Gastroesophageal sphincter (tissue), 4 donors: ENCODE measurements around the gene B3GNT9. TPM values are rescaled to one million over a fixed set of nuclear protein-coding genes. Genes with fewer than 3 reads are reported as not detected.

Source experiments
- ATAC-seq: fragments of 150-250 bp; one replicate; pipeline ENCODE4 v1.9.1; 2016; ENCODE audit warnings: mild to moderate bottlenecking, moderate library complexity
- H3K27ac ChIP-seq, 4 donors: fragments of 200-600 bp; sonication (generic) in 3 of 4; 1 replicate in 3 of 4; 2 replicates in 1 of 4; pipeline ENCODE4 v1.5.1; 2016 to 2019
- H3K27me3 ChIP-seq: fragments of 200-600 bp; sonication (generic); one replicate; pipeline ENCODE4 v1.5.1; 2019
- H3K36me3 ChIP-seq, 2 donors: fragments of 200-600 bp; sonication (generic); one replicate each; pipeline ENCODE4 v1.5.1; 2019; ENCODE audit warnings: control low read depth in 1 of 2
- H3K4me1 ChIP-seq, 3 donors: fragments of 200-600 bp; sonication (generic); 1 replicate in 2 of 3; 2 replicates in 1 of 3; pipeline ENCODE4 v1.5.1; 2016 to 2019; ENCODE audit warnings: control low read depth in 2 of 3
- H3K4me3 ChIP-seq, 2 donors: fragments of 200-600 bp; sonication (generic); one replicate each; pipeline ENCODE4 v1.5.1; 2019; ENCODE audit warnings: mild to moderate bottlenecking in 1 of 2, moderate library complexity in 1 of 2
- H3K9me3 ChIP-seq, 3 donors: fragments of 200-600 bp; sonication (generic); one replicate each; pipeline ENCODE4 v1.5.1; 2017 to 2019; ENCODE audit warnings: control low read depth in 2 of 3
- CTCF ChIP-seq, 4 experiments: fragments of 200-600 bp in 2 of 4; fragments of 450-650 bp in 2 of 4; sonication (generic) in 1 of 4; IDR thresholded peaks; one replicate each; pipeline ENCODE4 v1.5.1; 2017 to 2019; ENCODE audit warnings: antibody characterized with exemption in 4 of 4, mild to moderate bottlenecking in 2 of 4, moderate library complexity in 2 of 4
- EP300 ChIP-seq: sonication (generic); formaldehyde crosslinking; IDR thresholded peaks from one replicate; pipeline ENCODE4 v1.6.1; 2017; ENCODE audit warnings: antibody characterized with exemption, mild to moderate bottlenecking
- POLR2A ChIP-seq, 2 donors: fragments of 450-650 bp; IDR thresholded peaks; one replicate each; pipeline ENCODE4 v1.6.1; 2017; ENCODE audit warnings: antibody characterized with exemption in 2 of 2, mild to moderate bottlenecking in 2 of 2, moderate library complexity in 1 of 2
- POLR2AphosphoS5 ChIP-seq: sonication (generic); formaldehyde crosslinking; IDR thresholded peaks from one replicate; pipeline ENCODE4 v1.6.1; 2017; ENCODE audit warnings: antibody characterized with exemption
- WGBS, 2 donors: methylation state at CpG; one replicate each; pipeline ENCODE4 v1.1.5; 2018; ENCODE audit warnings: low coverage in 1 of 2; 5-methylcytosine and 5-hydroxymethylcytosine counted together
- total RNA-seq, 4 donors: library from RNA; depleted of rRNA; stranded (reverse); fragments of >200 nt; gene quantifications; one replicate each; pipeline ENCODE4 v1.1.0, GENCODE V29; 2016

Gene B3GNT9
- total RNA-seq, 4 donors from 2014 or later, result 16.3 to 33.6 (median 23.1) TPM

DNA sequence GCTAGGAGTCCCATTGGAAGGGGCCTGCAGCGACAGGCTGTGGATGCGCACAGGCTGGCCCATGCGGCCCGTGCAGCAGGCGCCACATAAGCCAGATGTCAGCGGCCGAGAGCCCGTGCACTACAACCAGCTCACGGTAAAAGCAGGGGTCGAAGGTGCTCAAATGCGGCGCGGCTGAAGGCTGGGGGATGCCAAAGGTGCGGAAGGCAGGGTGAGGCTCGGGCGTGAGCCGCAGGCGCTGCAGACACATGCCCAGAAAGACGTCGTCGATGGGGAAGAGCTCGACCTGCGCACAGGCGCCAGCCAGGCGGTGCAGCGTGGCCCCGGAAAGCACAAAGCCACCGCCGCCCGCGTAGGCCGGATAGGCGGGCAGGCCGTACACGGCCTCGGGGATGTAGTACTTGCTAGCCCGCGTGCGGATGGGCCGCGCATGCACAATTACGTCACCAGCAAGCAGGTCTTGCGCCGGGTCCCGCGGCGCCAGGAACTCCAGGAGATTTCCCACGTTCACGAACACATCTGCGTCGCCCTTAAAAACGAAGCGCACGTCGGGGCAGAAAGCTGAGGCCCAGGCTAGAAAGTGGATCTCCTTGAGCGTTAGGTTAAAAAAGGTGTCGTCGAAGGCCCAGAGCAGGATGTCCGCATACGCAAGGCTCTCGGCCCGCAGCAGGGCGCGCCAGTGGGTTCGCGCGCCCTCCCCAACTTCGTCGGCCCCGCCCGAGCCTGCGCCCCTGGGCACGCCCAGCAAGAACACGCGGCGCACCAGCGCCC, 1.3 kb downstream of the B3GNT9 start:
- 69 to 80% methylated on average over 3 to 15 of the region's 77 CpGs for WGBS, 2 donors
- TF ChIP-seq CTCF (IDR thresholded peaks at IDR 0.05), result no peak
- TF ChIP-seq POLR2AphosphoS5, result no peak
- no peak for TF ChIP-seq EP300
- TF ChIP-seq POLR2A (IDR thresholded peaks at IDR 0.05), result no peak
- Histone ChIP-seq H3K9me3 (no peaks in the 10 kb centered on the region), H3K4me1 (peaks cover 0 to 34% (median 10%) of the 10 kb centered on the region in 3 donors), H3K27me3 (no peaks in the 10 kb centered on the region), H3K4me3 (peak overlapping the region in 1 of 2 donors; percentile 80), H3K36me3 (peaks cover 0 to 52% of the 10 kb centered on the region in 2 donors), H3K27ac (peak overlapping the region in 3 of 4 donors; percentile 92 to 95 (median 93))
- ATAC-seq, result no peak

GRCh38 chr16:67148656-67149275, 2.0 kb downstream of the B3GNT9 start:
- no peaks in the 10 kb centered on the region for H3K9me3 ChIP-seq
- no peak overlapping the region for H3K27ac ChIP-seq
- TF ChIP-seq EP300 (no peak), POLR2AphosphoS5 (no peak), POLR2A (IDR thresholded peaks at IDR 0.05) (no peak), CTCF (IDR thresholded peaks at IDR 0.05) (no peak)
- no peak overlapping the region for H3K4me3 ChIP-seq
- peaks cover 0 to 59% of the 10 kb centered on the region in 2 donors for H3K36me3 ChIP-seq
- no peak for ATAC-seq
- peaks cover 0 to 32% (median 10%) of the 10 kb centered on the region in 3 donors for H3K4me1 ChIP-seq
- H3K27me3 ChIP-seq, result no peaks in the 10 kb centered on the region
- WGBS, 2 donors, result 60 to 94% methylated on average over 1 to 3 of the region's 11 CpGs

DNA sequence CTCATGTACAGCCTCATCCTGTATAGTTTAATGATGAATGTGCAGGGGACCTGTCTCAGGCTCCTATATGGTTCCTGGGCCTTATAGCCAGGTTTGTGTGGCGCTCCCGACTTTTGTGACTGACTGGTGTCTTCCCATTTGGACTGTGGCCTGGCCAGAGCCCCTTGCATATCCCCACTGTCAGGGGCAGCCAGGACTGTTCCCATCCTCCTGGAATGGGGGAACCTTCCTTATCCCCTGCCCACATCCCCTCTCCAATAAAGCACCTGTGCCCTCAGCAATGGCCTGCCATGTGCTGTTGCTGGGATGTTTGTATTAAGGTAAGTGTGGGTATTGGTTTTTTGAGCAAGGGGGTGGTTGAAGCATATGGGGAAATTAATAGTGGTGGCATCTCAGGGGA, 2.6 kb downstream of the B3GNT9 start:
- ATAC-seq, result no peak
- Histone ChIP-seq H3K27ac (no peak overlapping the region), H3K36me3 (peaks cover 0 to 64% of the 10 kb centered on the region in 2 donors), H3K4me3 (no peak overlapping the region), H3K4me1 (peaks cover 0 to 32% (median 10%) of the 10 kb centered on the region in 3 donors), H3K27me3 (no peaks in the 10 kb centered on the region), H3K9me3 (no peaks in the 10 kb centered on the region)
- 79 to 96% methylated on average over 2 of the region's 2 CpGs for WGBS, 2 donors
- TF ChIP-seq EP300, result no peak
- TF ChIP-seq CTCF (IDR thresholded peaks at IDR 0.05), result no peak
- no peak for TF ChIP-seq POLR2AphosphoS5
- TF ChIP-seq POLR2A (IDR thresholded peaks at IDR 0.05), result no peak

GRCh38 chr16:67147437-67148140, 3.2 kb downstream of the B3GNT9 start:
- WGBS, 2 donors, result 93 to 94% methylated on average over 3 to 4 of the region's 4 CpGs
- Histone ChIP-seq H3K27ac (no peak overlapping the region), H3K9me3 (no peaks in the 10 kb centered on the region), H3K4me3 (no peak overlapping the region), H3K4me1 (peaks cover 0 to 32% (median 10%) of the 10 kb centered on the region in 3 donors), H3K36me3 (peaks cover 0 to 70% of the 10 kb centered on the region in 2 donors), H3K27me3 (no peaks in the 10 kb centered on the region)
- no peak for TF ChIP-seq CTCF (IDR thresholded peaks at IDR 0.05)
- no peak for TF ChIP-seq EP300
- no peak for TF ChIP-seq POLR2A (IDR thresholded peaks at IDR 0.05)
- TF ChIP-seq POLR2AphosphoS5, result no peak
- ATAC-seq, result no peak
